Sigmoid colon (tissue), 7 donors: Measurements from ENCODE around the gene CYLC1. TPM values are rescaled to one million over a fixed set of nuclear protein-coding genes. Genes with fewer than 3 reads are reported as not detected.
A peak's percentile ranks its signal among the peaks of the same experiment; 100 is the strongest.

ENCODE experiments used
- DNase-seq: peaks from one replicate; pipeline ENCODE4 v3.0.0-alpha.2; 2019
- H3K27ac ChIP-seq, 4 donors: fragments of 200-600 bp; sonication (generic); one replicate each; pipeline ENCODE4 v1.5.1; 2016 to 2019; ENCODE audit warnings: mild to moderate bottlenecking in 1 of 4
- H3K27me3 ChIP-seq, 3 donors: fragments of 200-600 bp; sonication (generic); one replicate each; pipeline ENCODE4 v1.5.1; 2019; ENCODE audit warnings: mild to moderate bottlenecking in 1 of 3
- H3K36me3 ChIP-seq, 4 donors: fragments of 200-600 bp; sonication (generic); one replicate each; pipeline ENCODE4 v1.5.1; 2016 to 2019
- H3K4me1 ChIP-seq, 4 donors: fragments of 200-600 bp; sonication (generic); one replicate each; pipeline ENCODE4 v1.5.1; 2017 to 2019
- H3K4me3 ChIP-seq, 4 donors: fragments of 200-600 bp; sonication (generic); one replicate each; pipeline ENCODE4 v1.5.1; 2017 to 2019; ENCODE audit warnings: mild to moderate bottlenecking in 2 of 4, moderate library complexity in 1 of 4
- H3K9me3 ChIP-seq, 4 donors: fragments of 200-600 bp in 3 of 4; sonication (generic) in 3 of 4; one replicate each; pipeline versions ENCODE4 v1.5.1 to v1.6.1; 2013 to 2019
- CTCF ChIP-seq, 4 experiments: fragments of 450-650 bp in 3 of 4; fragments of 200-600 bp in 1 of 4; IDR thresholded peaks; one replicate each; pipeline ENCODE4 v1.5.1; 2016 to 2019; ENCODE audit warnings: antibody characterized with exemption in 4 of 4, mild to moderate bottlenecking in 3 of 4, moderate library complexity in 2 of 4
- EP300 ChIP-seq, 4 donors: sonication (generic); formaldehyde crosslinking; IDR thresholded peaks; one replicate each; pipeline ENCODE4 v1.6.1; 2017; ENCODE audit warnings: antibody characterized with exemption in 4 of 4
- POLR2A ChIP-seq, 2 donors: fragments of 450-650 bp; IDR thresholded peaks; one replicate each; pipeline ENCODE4 v1.6.1; 2016; ENCODE audit warnings: antibody characterized with exemption in 2 of 2, mild to moderate bottlenecking in 2 of 2, moderate library complexity in 2 of 2
- POLR2AphosphoS5 ChIP-seq, 4 donors: sonication (generic); formaldehyde crosslinking; IDR thresholded peaks; one replicate each; pipeline ENCODE4 v1.6.1; 2017; ENCODE audit warnings: antibody characterized with exemption in 4 of 4
- WGBS, 2 donors: extraction: QIAGEN DNeasy Blood & Tissue Kit; methylation state at CpG; one replicate each; pipeline ENCODE4 v1.1.7; 2013; 5-methylcytosine and 5-hydroxymethylcytosine counted together
- intact Hi-C: fragments of 100-400 bp; cut with DNase I; formaldehyde crosslinking; loops from one replicate; pipeline ENCODE4 v1.15.1; 2023
- polyA plus RNA-seq, 3 donors: library from polyadenylated mRNA; stranded (reverse); fragments of 200-250 nt; gene quantifications; one replicate each; pipeline ENCODE4 v1.2.3, GENCODE V29; 2013
- total RNA-seq, 4 donors: library from RNA; depleted of rRNA; stranded (reverse); fragments of >200 nt; gene quantifications; one replicate each; pipeline ENCODE4 v1.1.0, GENCODE V29; 2016
- donor health status: healthy with polysubstance abuse.
- donor health status: Bipolar disorder and iron deficiency.
- donor health status: healthy.

CYLC1 gene
- total RNA-seq (not detected), polyA plus RNA-seq (not detected)

- no peak within 1 kb of the TSS for H3K27ac ChIP-seq
Observed at GRCh38 chrX:83860846-83861245, at the start of gene CYLC1. CYLC1 (plus strand) TSS chrX:83861146; CDS start chrX:83861183, 37 bp downstream.

DNA sequence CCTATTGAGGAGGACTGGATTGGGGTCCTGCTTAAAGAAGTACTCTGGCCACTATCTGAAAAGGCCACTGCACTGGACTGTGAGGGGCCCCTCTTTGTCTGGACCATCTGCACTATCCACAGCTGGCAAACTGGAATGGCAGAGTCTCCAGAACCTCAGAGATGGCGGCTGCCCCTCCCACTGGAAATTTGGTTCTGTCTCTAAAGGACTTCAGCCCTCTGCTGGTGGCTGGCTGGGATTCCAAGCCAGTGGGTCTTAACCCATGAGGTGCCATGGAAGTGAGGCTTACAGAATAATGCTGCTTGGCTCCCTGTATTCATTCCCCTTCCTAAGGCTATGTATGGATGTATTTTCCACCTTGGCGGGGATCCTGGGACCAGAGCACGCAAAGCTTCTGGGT, 41.6 kb upstream of the CYLC1 start:
- H3K36me3 ChIP-seq, result no peaks in the 10 kb centered on the region
- no peaks in the 10 kb centered on the region for H3K27me3 ChIP-seq
- TF ChIP-seq POLR2AphosphoS5 (IDR thresholded peaks at IDR 0.05) (no peak), EP300 (IDR thresholded peaks at IDR 0.05) (no peak), POLR2A (IDR thresholded peaks at IDR 0.05) (no peak), CTCF (IDR thresholded peaks at IDR 0.05) (no peak)
- 90 to 94% methylated on average over 3 of the region's 3 CpGs for WGBS, 2 donors
- H3K4me3 ChIP-seq, result no peak overlapping the region
- intact Hi-C loops, result no loop called here
- no peak for DNase-seq
- no peaks in the 10 kb centered on the region for H3K4me1 ChIP-seq
- H3K27ac ChIP-seq, result no peak overlapping the region
- H3K9me3 ChIP-seq, result no peaks in the 10 kb centered on the region

More at GRCh38 chrX:83860846-83861245, at the start of gene CYLC1:
- H3K9me3 ChIP-seq, result no peaks in the 10 kb centered on the region
- 33 to 40% methylated on average over 1 of the region's 1 CpG for WGBS, 2 donors
- TF ChIP-seq CTCF (IDR thresholded peaks at IDR 0.05) (no peak), POLR2AphosphoS5 (IDR thresholded peaks at IDR 0.05) (no peak), EP300 (IDR thresholded peaks at IDR 0.05) (no peak), POLR2A (IDR thresholded peaks at IDR 0.05) (no peak)
- H3K36me3 ChIP-seq, result no peaks in the 10 kb centered on the region
- no peak for DNase-seq
- no peaks in the 10 kb centered on the region for H3K27me3 ChIP-seq
- intact Hi-C loops, result no loop called here
- H3K4me1 ChIP-seq, result no peaks in the 10 kb centered on the region
- H3K4me3 ChIP-seq, result no peak within 1 kb of the TSS

GRCh38 chrX:83829874-83830273, 31.1 kb upstream of the CYLC1 start:
- H3K36me3 ChIP-seq, result no peaks in the 10 kb centered on the region
- H3K4me3 ChIP-seq, result no peak overlapping the region
- H3K4me1 ChIP-seq, result no peaks in the 10 kb centered on the region
- H3K9me3 ChIP-seq, result no peaks in the 10 kb centered on the region
- H3K27ac ChIP-seq, result no peak overlapping the region
- TF ChIP-seq POLR2AphosphoS5 (IDR thresholded peaks at IDR 0.05), result no peak
- TF ChIP-seq CTCF (IDR thresholded peaks at IDR 0.05), result no peak
- TF ChIP-seq POLR2A (IDR thresholded peaks at IDR 0.05), result no peak
- no peak for TF ChIP-seq EP300 (IDR thresholded peaks at IDR 0.05)
- no peak for DNase-seq
- no peaks in the 10 kb centered on the region for H3K27me3 ChIP-seq
- intact Hi-C loops, result no loop called here
- 13 to 22% methylated on average over 4 of the region's 4 CpGs for WGBS, 2 donors

DNA sequence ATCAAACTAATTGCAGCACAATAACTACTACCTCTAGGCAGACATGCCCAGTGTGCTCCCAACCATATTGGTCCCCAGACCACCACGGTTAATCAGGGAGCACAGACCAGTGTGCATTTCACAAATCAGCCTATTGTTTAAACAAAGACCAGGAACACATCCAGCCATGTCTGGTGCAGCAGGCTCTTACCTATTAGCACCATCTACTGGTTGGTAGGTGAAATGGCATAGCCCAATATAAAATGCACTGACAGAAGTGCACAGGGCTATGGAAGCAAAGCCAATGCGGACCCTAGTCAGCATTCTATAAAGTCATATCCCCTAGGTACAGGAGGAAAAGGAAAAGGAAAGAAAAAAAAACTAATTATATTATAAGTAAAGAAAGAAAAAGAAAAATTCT, 15.5 kb upstream of the CYLC1 start:
- Histone ChIP-seq H3K36me3 (no peaks in the 10 kb centered on the region), H3K4me1 (no peaks in the 10 kb centered on the region), H3K4me3 (no peak overlapping the region), H3K9me3 (no peaks in the 10 kb centered on the region), H3K27me3 (no peaks in the 10 kb centered on the region), H3K27ac (no peak overlapping the region)
- no peak for DNase-seq
- TF ChIP-seq EP300 (IDR thresholded peaks at IDR 0.05) (no peak), POLR2A (IDR thresholded peaks at IDR 0.05) (no peak), POLR2AphosphoS5 (IDR thresholded peaks at IDR 0.05) (no peak), CTCF (IDR thresholded peaks at IDR 0.05) (peak in 1 of 4 experiments; percentile 32)
- intact Hi-C loops, result no loop called here
- WGBS, 2 donors, result 14 to 19% methylated on average over 2 of the region's 2 CpGs

DNA sequence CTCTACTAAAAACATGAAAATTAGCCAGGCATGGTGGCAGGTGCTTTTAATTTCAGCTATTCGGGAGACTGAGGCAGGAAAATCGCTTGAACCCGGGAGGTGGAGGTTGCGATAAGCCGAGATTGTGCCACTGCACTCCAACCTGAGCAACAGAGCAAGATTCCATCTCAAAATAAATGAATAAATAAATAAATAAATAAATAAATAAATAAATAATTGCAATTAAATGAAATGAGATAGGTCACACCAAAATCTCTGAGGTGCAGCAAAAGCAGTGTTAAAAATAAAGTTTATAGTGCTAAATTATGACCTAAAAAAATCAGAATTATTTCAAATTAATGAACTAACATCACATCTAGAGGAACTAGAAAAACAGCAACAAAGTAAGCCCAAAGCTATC, 13.6 kb upstream of the CYLC1 start:
- TF ChIP-seq CTCF (IDR thresholded peaks at IDR 0.05) (no peak), EP300 (IDR thresholded peaks at IDR 0.05) (no peak), POLR2AphosphoS5 (IDR thresholded peaks at IDR 0.05) (no peak), POLR2A (IDR thresholded peaks at IDR 0.05) (no peak)
- Histone ChIP-seq H3K27me3 (no peaks in the 10 kb centered on the region), H3K9me3 (no peaks in the 10 kb centered on the region), H3K4me1 (no peaks in the 10 kb centered on the region), H3K27ac (no peak overlapping the region), H3K4me3 (no peak overlapping the region), H3K36me3 (no peaks in the 10 kb centered on the region)
- intact Hi-C loops, result no loop called here
- 95 to 98% methylated on average over 5 of the region's 5 CpGs for WGBS, 2 donors
- no peak for DNase-seq
